Activated CD4-positive, alpha-beta T cell treated with anti-CD3 and anti-CD28 coated beads for 4 hours (primary cell): Measurements from ENCODE around the gene CDH26.
"Not testable (repeated sequence)": the region's sequence is repeated elsewhere in the genome, so short reads cannot be mapped to it uniquely, and the experiment has no call there.

Experiments
- DNase-seq, 2 donors: peaks; one replicate each; pipeline ENCODE4 v3.0.0-alpha.2; 2020

Gene CDH26

GRCh38 chr20:59942245-59942644, 16.0 kb upstream of the CDH26 start:
- no peak for DNase-seq

- DNase-seq = no peak
Measured at GRCh38 chr20:59944726-59945125, 13.5 kb upstream of the CDH26 start.

- no peak for DNase-seq
Measured at GRCh38 chr20:59945175-59945574, 13.0 kb upstream of the CDH26 start.

- no peak for DNase-seq
Measured at GRCh38 chr20:59945731-59946130, 12.5 kb upstream of the CDH26 start.

GRCh38 chr20:59947376-59947775, 10.8 kb upstream of the CDH26 start:
- DNase-seq = no peak

GRCh38 chr20:59948212-59948611, 10.0 kb upstream of the CDH26 start:
- DNase-seq = no peak

GRCh38 chr20:59948828-59949720, 9.1 kb upstream of the CDH26 start:
- DNase-seq = peak; percentile 21 to 36

- no peak for DNase-seq
Measured at GRCh38 chr20:59949911-59950310, 8.3 kb upstream of the CDH26 start.

GRCh38 chr20:59954718-59955117, 3.5 kb upstream of the CDH26 start:
- DNase-seq = no peak

- no peak for DNase-seq
Measured at GRCh38 chr20:59955131-59955796, 3.0 kb upstream of the CDH26 start.

GRCh38 chr20:59957568-59957967, 655 bp upstream of the CDH26 start:
- DNase-seq = not testable (repeated sequence)

GRCh38 chr20:59958626-59959025, 403 bp downstream of the CDH26 start:
- no peak for DNase-seq

- no peak for DNase-seq
Measured at GRCh38 chr20:59961423-59961822, 3.2 kb downstream of the CDH26 start.

- no peak for DNase-seq
Measured at GRCh38 chr20:59962155-59962554, 3.9 kb downstream of the CDH26 start.

- no peak for DNase-seq
Measured at GRCh38 chr20:59966428-59966827, 8.2 kb downstream of the CDH26 start.

GRCh38 chr20:59971428-59971827, 13.2 kb downstream of the CDH26 start:
- DNase-seq = no peak

GRCh38 chr20:59972037-59972801, 14.0 kb downstream of the CDH26 start:
- no peak for DNase-seq

- DNase-seq = no peak
Measured at GRCh38 chr20:59976156-59976782, 18.0 kb downstream of the CDH26 start.

GRCh38 chr20:59977086-59977485, 18.9 kb downstream of the CDH26 start:
- no peak for DNase-seq

GRCh38 chr20:59983076-59983475, 24.9 kb downstream of the CDH26 start:
- no peak for DNase-seq

GRCh38 chr20:59984541-59984940, 26.3 kb downstream of the CDH26 start:
- DNase-seq = no peak

- no peak for DNase-seq
Measured at GRCh38 chr20:59985164-59985563, 26.9 kb downstream of the CDH26 start.

GRCh38 chr20:59985864-59986263, 27.6 kb downstream of the CDH26 start:
- no peak for DNase-seq
